Peyer's patch (tissue), 4 donors: ENCODE data around the gene MACROH2A2.

Source experiments
- CTCF ChIP-seq, 6 experiments: fragments of 450-650 bp in 4 of 6; fragments of 200-600 bp in 2 of 6; sonication (generic) in 1 of 6; IDR thresholded peaks; one replicate each; pipeline ENCODE4 v1.5.1; 2017 to 2019; ENCODE audit warnings: antibody characterized with exemption in 6 of 6, mild to moderate bottlenecking in 3 of 6, moderate library complexity in 1 of 6
- POLR2A ChIP-seq, 2 donors: fragments of 450-650 bp; IDR thresholded peaks; one replicate each; pipeline ENCODE4 v1.5.1; 2017; ENCODE audit warnings: antibody characterized with exemption in 2 of 2, mild to moderate bottlenecking in 2 of 2, moderate library complexity in 2 of 2

DNA sequence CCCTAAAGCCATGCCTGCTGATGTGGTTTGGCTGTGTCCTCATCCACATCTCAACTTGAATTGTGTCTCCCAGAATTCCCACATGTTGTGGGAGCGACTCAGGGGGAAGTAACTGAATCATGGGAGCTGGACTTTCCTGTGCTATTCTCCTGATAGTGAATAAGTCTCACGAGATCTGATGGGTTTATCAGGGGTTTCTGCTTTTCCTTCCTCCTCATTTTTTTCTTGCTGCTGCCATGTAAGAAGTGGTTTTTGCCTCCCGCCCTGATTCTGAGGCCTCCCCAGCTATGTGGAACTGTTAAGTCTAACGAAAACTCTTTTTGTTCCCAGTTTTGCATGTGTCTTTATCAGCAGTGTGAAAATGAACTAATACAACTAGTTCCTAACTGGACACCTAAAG, 11.8 kb downstream of the MACROH2A2 start:
- TF ChIP-seq POLR2A (IDR thresholded peaks at IDR 0.05), result no peak
- TF ChIP-seq CTCF (IDR thresholded peaks at IDR 0.05), result no peak
